Liver (tissue), 3 donors: ENCODE measurements around the gene ZNF532.

Experiments used
- CTCF ChIP-seq: fragments of 150-350 bp; IDR thresholded peaks from 2 replicates; pipeline ENCODE4 v1.5.1; 2017; ENCODE audit warnings: improper control_type of control experiment, low read depth, low read length; ENCODE audit not compliant: missing input control
- EGR1 ChIP-seq, 2 donors: IDR thresholded peaks; 2 replicates each; pipeline ENCODE4 v1.6.1; 2016 to 2018; ENCODE audit warnings: antibody characterized with exemption in 2 of 2, low read depth in 2 of 2
- FOXA1 ChIP-seq: IDR thresholded peaks from 2 replicates; pipeline ENCODE4 v1.6.1; 2016; ENCODE audit warnings: antibody characterized with exemption
- GABPA ChIP-seq, 2 donors: IDR thresholded peaks in 1 of 2; conservative IDR thresholded peaks in 1 of 2; 2 replicates each; pipeline ENCODE4 v1.6.1; 2016; ENCODE audit warnings: antibody characterized with exemption in 2 of 2, mild to moderate bottlenecking in 1 of 2, moderate library complexity in 1 of 2
- MAX ChIP-seq: IDR thresholded peaks from 2 replicates; pipeline ENCODE4 v1.6.1; 2016; ENCODE audit warnings: antibody characterized with exemption
- TAF1 ChIP-seq: conservative IDR thresholded peaks from 2 replicates; pipeline ENCODE4 v1.6.1; 2016; ENCODE audit warnings: antibody characterized with exemption, mild to moderate bottlenecking
- YY1 ChIP-seq: IDR thresholded peaks from 2 replicates; pipeline ENCODE4 v1.6.1; 2016; ENCODE audit warnings: antibody characterized with exemption, mild to moderate bottlenecking
- ZBTB33 ChIP-seq: IDR thresholded peaks from 2 replicates; pipeline ENCODE4 v1.6.1; 2016; ENCODE audit warnings: antibody characterized with exemption
- TF ChIP-seq, protein P1 (sequence below): IDR thresholded peaks from 2 replicates; pipeline ENCODE4 v1.6.1; 2016; ENCODE audit warnings: antibody characterized with exemption, mild to moderate bottlenecking
- donor health status: healthy.
- donor health status: healthy.

- TF ChIP-seq FOXA1 (no peak), GABPA (IDR thresholded peaks at IDR 0.05 in 1 of 2, conservative IDR thresholded peaks at IDR 0.05 in 1 of 2) (no peak), CTCF (no peak), EGR1 (IDR thresholded peaks at IDR 0.05; ENCODE audit: low read depth in 2 of 2) (no peak), MAX (no peak), YY1 (no peak), ZBTB33 (no peak), TAF1 (no peak)
- TF ChIP-seq, protein P1, sequence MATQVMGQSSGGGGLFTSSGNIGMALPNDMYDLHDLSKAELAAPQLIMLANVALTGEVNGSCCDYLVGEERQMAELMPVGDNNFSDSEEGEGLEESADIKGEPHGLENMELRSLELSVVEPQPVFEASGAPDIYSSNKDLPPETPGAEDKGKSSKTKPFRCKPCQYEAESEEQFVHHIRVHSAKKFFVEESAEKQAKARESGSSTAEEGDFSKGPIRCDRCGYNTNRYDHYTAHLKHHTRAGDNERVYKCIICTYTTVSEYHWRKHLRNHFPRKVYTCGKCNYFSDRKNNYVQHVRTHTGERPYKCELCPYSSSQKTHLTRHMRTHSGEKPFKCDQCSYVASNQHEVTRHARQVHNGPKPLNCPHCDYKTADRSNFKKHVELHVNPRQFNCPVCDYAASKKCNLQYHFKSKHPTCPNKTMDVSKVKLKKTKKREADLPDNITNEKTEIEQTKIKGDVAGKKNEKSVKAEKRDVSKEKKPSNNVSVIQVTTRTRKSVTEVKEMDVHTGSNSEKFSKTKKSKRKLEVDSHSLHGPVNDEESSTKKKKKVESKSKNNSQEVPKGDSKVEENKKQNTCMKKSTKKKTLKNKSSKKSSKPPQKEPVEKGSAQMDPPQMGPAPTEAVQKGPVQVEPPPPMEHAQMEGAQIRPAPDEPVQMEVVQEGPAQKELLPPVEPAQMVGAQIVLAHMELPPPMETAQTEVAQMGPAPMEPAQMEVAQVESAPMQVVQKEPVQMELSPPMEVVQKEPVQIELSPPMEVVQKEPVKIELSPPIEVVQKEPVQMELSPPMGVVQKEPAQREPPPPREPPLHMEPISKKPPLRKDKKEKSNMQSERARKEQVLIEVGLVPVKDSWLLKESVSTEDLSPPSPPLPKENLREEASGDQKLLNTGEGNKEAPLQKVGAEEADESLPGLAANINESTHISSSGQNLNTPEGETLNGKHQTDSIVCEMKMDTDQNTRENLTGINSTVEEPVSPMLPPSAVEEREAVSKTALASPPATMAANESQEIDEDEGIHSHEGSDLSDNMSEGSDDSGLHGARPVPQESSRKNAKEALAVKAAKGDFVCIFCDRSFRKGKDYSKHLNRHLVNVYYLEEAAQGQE: no peak
Observed at GRCh38 chr18:58990720-58991119, 126.0 kb downstream of the ZNF532 start.
